Daoy (cell line): ENCODE results near the gene SUV39H2. TPM values are rescaled to one million over a fixed set of nuclear protein-coding genes. Genes with fewer than 3 reads are reported as not detected.
"Not testable (repeated sequence)": the region's sequence is repeated elsewhere in the genome, so short reads cannot be mapped to it uniquely, and the experiment has no call there.

Source experiments
- DNase-seq: peaks from one replicate; pipeline ENCODE4 v3.0.0-alpha.2; 2015; ENCODE audit warnings: low read depth
- total RNA-seq: library from RNA; depleted of rRNA; stranded (reverse); fragments of >200 nt; shearing (Covaris generic); gene quantifications from 2 replicates; pipeline ENCODE4 v1.2.3, GENCODE V29; 2014

The SUV39H2 gene
- total RNA-seq, 1 experiment from 2014 or later: 35.7 TPM

- no peak for DNase-seq
These were observed 2.7 kb upstream of the SUV39H2 start for GRCh38 chr10:14875941-14876340.

- DNase-seq: no peak
These were observed 1.9 kb upstream of the SUV39H2 start for GRCh38 chr10:14876764-14877163.

- DNase-seq: peak; percentile 27
These were observed 660 bp downstream of the SUV39H2 start for GRCh38 chr10:14879124-14879927.

GRCh38 chr10:14879928-14880193, 1.2 kb downstream of the SUV39H2 start:
- DNase-seq: no peak

- DNase-seq: no peak
These were observed 1.6 kb downstream of the SUV39H2 start for GRCh38 chr10:14880229-14880628.

- no peak for DNase-seq
These were observed 5.4 kb downstream of the SUV39H2 start for GRCh38 chr10:14884082-14884481.

- no peak for DNase-seq
These were observed 10.7 kb downstream of the SUV39H2 start for GRCh38 chr10:14889318-14889717.

- DNase-seq: no peak
These were observed 12.5 kb downstream of the SUV39H2 start for GRCh38 chr10:14891151-14891550.

GRCh38 chr10:14904316-14904732, 25.7 kb downstream of the SUV39H2 start:
- no peak for DNase-seq

- DNase-seq: no peak
These were observed 26.2 kb downstream of the SUV39H2 start for GRCh38 chr10:14904864-14905263.

- DNase-seq: no peak
These were observed 27.2 kb downstream of the SUV39H2 start for GRCh38 chr10:14905890-14906289.

GRCh38 chr10:14906765-14907164, 28.1 kb downstream of the SUV39H2 start:
- DNase-seq: no peak

- DNase-seq: not testable (repeated sequence)
These were observed 28.9 kb downstream of the SUV39H2 start for GRCh38 chr10:14907591-14907990.

- DNase-seq: no peak
These were observed 30.4 kb downstream of the SUV39H2 start for GRCh38 chr10:14909101-14909500.

- no peak for DNase-seq
These were observed 32.3 kb downstream of the SUV39H2 start for GRCh38 chr10:14910953-14911352.

GRCh38 chr10:14911801-14912200, 33.1 kb downstream of the SUV39H2 start:
- no peak for DNase-seq

- DNase-seq: no peak
These were observed 37.9 kb downstream of the SUV39H2 start for GRCh38 chr10:14916600-14916999.

GRCh38 chr10:14917827-14918226, 39.2 kb downstream of the SUV39H2 start:
- DNase-seq: no peak

- no peak for DNase-seq
These were observed 40.3 kb downstream of the SUV39H2 start for GRCh38 chr10:14918964-14919363.

- no peak for DNase-seq
These were observed 45.3 kb downstream of the SUV39H2 start for GRCh38 chr10:14924013-14924412.

- DNase-seq: no peak
These were observed 46.6 kb downstream of the SUV39H2 start for GRCh38 chr10:14925268-14925667.

GRCh38 chr10:14926061-14926470, 47.4 kb downstream of the SUV39H2 start:
- DNase-seq: no peak

- no peak for DNase-seq
These were observed 48.2 kb downstream of the SUV39H2 start for GRCh38 chr10:14926722-14927416.
